ENCODE data around the gene NR6A1.

Gene NR6A1

GRCh38 chr9:124511891-124512805 lies 259.0 kb downstream of the NR6A1 start:
- no peak for TF ChIP-seq CTCF (conservative IDR thresholded peaks at IDR 0.05; ENCODE audit: low read length)
- no peak for TF ChIP-seq EZH2phosphoT487 (IDR thresholded peaks at IDR 0.05; ENCODE audit: borderline replicate concordance)
- no peaks in the 10 kb centered on the region for H3K27me3 ChIP-seq (ENCODE audit: insufficient read depth, low read length, poor library complexity, severe bottlenecking)
- no peaks in the 10 kb centered on the region for H3K36me3 ChIP-seq (ENCODE audit: insufficient read depth, low read length)
- H3K79me2 ChIP-seq (ENCODE audit: insufficient read depth, low read length): no peaks in the 10 kb centered on the region
- no peak overlapping the region for H2AFZ ChIP-seq (ENCODE audit: low read length)
- H3F3A ChIP-seq (ENCODE audit: low read depth): no peaks in the 10 kb centered on the region
- no peak overlapping the region for H3K4me3 ChIP-seq (ENCODE audit: low read length, poor library complexity, severe bottlenecking)
- H3K4me1 ChIP-seq (ENCODE audit: insufficient read depth, low read length, poor library complexity, severe bottlenecking): no peaks in the 10 kb centered on the region
- no peaks in the 10 kb centered on the region for H4K20me1 ChIP-seq (ENCODE audit: insufficient read depth, low read length, poor library complexity, severe bottlenecking)
- no peaks in the 10 kb centered on the region for H3K9me3 ChIP-seq (ENCODE audit: insufficient read depth, low read depth, low read length)
- no peaks in the 10 kb centered on the region for H3K9me2 ChIP-seq (replicated peaks; ENCODE audit: low read depth, low read length)
- H3K9ac ChIP-seq (ENCODE audit: low read depth, low read length, poor library complexity, severe bottlenecking): no peak overlapping the region
- H3K4me2 ChIP-seq (ENCODE audit: low read depth, low read length, poor library complexity, severe bottlenecking): no peak overlapping the region

GRCh38 chr9:124511426-124511840 lies 259.7 kb downstream of the NR6A1 start:
- H3K36me3 ChIP-seq (ENCODE audit: insufficient read depth, low read length): no peaks in the 10 kb centered on the region
- no peaks in the 10 kb centered on the region for H3F3A ChIP-seq (ENCODE audit: low read depth)
- H3K9ac ChIP-seq (ENCODE audit: low read depth, low read length, poor library complexity, severe bottlenecking): no peak overlapping the region
- no peak overlapping the region for H3K4me2 ChIP-seq (ENCODE audit: low read depth, low read length, poor library complexity, severe bottlenecking)
- TF ChIP-seq CTCF (conservative IDR thresholded peaks at IDR 0.05; ENCODE audit: low read length): no peak
- TF ChIP-seq EZH2phosphoT487 (IDR thresholded peaks at IDR 0.05; ENCODE audit: borderline replicate concordance): no peak
- no peaks in the 10 kb centered on the region for H3K9me3 ChIP-seq (ENCODE audit: insufficient read depth, low read depth, low read length)
- H3K4me3 ChIP-seq (ENCODE audit: low read length, poor library complexity, severe bottlenecking): no peak overlapping the region
- no peaks in the 10 kb centered on the region for H3K4me1 ChIP-seq (ENCODE audit: insufficient read depth, low read length, poor library complexity, severe bottlenecking)
- H4K20me1 ChIP-seq (ENCODE audit: insufficient read depth, low read length, poor library complexity, severe bottlenecking): no peaks in the 10 kb centered on the region
- H2AFZ ChIP-seq (ENCODE audit: low read length): no peak overlapping the region
- H3K9me2 ChIP-seq (replicated peaks; ENCODE audit: low read depth, low read length): no peaks in the 10 kb centered on the region
- H3K27me3 ChIP-seq (ENCODE audit: insufficient read depth, low read length, poor library complexity, severe bottlenecking): no peaks in the 10 kb centered on the region
- no peaks in the 10 kb centered on the region for H3K79me2 ChIP-seq (ENCODE audit: insufficient read depth, low read length)

GRCh38 chr9:124510650-124511425 lies 260.3 kb downstream of the NR6A1 start:
- Histone ChIP-seq H2AFZ (ENCODE audit: low read length) (no peak overlapping the region), H3K36me3 (ENCODE audit: insufficient read depth, low read length) (no peaks in the 10 kb centered on the region), H3K4me3 (ENCODE audit: low read length, poor library complexity, severe bottlenecking) (no peak overlapping the region), H4K20me1 (ENCODE audit: insufficient read depth, low read length, poor library complexity, severe bottlenecking) (no peaks in the 10 kb centered on the region), H3K9me2 (replicated peaks; ENCODE audit: low read depth, low read length) (no peaks in the 10 kb centered on the region), H3K9ac (ENCODE audit: low read depth, low read length, poor library complexity, severe bottlenecking) (no peak overlapping the region), H3K4me1 (ENCODE audit: insufficient read depth, low read length, poor library complexity, severe bottlenecking) (no peaks in the 10 kb centered on the region), H3K4me2 (ENCODE audit: low read depth, low read length, poor library complexity, severe bottlenecking) (no peak overlapping the region), H3F3A (ENCODE audit: low read depth) (no peaks in the 10 kb centered on the region), H3K79me2 (ENCODE audit: insufficient read depth, low read length) (no peaks in the 10 kb centered on the region), H3K27me3 (ENCODE audit: insufficient read depth, low read length, poor library complexity, severe bottlenecking) (no peaks in the 10 kb centered on the region), H3K9me3 (ENCODE audit: insufficient read depth, low read depth, low read length) (no peaks in the 10 kb centered on the region)
- TF ChIP-seq EZH2phosphoT487 (IDR thresholded peaks at IDR 0.05; ENCODE audit: borderline replicate concordance) (no peak), CTCF (conservative IDR thresholded peaks at IDR 0.05; ENCODE audit: low read length) (no peak)

Measured in Loucy (cell line).